ENCODE results near the gene RELN. TPM values are rescaled to one million over a fixed set of nuclear protein-coding genes. Genes with fewer than 3 reads are reported as not detected.
"Not testable (repeated sequence)": the region's sequence is repeated elsewhere in the genome, so short reads cannot be mapped to it uniquely, and the experiment has no call there.

Gene RELN
- polyA plus RNA-seq, 1 donor (not counting 4 experiments of a cell fraction or from before 2014, with no cell fraction given) = not detected

DNA sequence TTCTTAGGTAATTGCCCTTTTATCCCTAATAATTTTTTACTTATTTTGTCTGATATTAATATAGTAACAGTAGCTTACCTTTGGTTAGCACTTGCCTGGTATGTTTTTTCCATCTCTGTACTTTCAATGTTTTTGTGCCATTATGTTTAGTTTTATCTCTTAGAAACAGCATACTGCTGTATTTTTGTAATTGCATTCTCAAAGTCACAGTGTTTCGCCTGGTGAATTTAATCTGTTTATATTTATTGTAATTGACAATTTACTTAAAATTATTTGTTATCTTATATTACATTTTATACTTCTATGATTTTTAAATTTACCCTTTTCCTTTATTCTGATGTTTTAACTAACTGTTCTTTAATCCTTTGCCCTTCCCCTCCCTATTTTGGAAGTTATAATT, 166.4 kb downstream of the RELN start:
- FAIRE-seq = no peak
- Histone ChIP-seq H2AFZ (ENCODE audit: control insufficient read depth, low read length) (no peak overlapping the region), H3K9me1 (ENCODE audit: control insufficient read depth, extremely low read depth, insufficient read depth, low read length) (no peaks in the 10 kb centered on the region), H3K9ac (ENCODE audit: control insufficient read depth, extremely low read depth, insufficient read depth, low read length) (no peak overlapping the region), H3K4me1 (ENCODE audit: control insufficient read depth, extremely low read depth, insufficient read depth, low read length) (no peaks in the 10 kb centered on the region), H3K36me3 (ENCODE audit: control insufficient read depth in 2 of 2, extremely low read depth in 1 of 2, insufficient read depth in 2 of 2, low read length in 2 of 2) (no peaks in the 10 kb centered on the region), H3K4me2 (ENCODE audit: control insufficient read depth, extremely low read depth, insufficient read depth, low read depth, low read length) (no peak overlapping the region), H3K4me3 (ENCODE audit: control insufficient read depth in 2 of 3, extremely low read depth in 1 of 3, insufficient read depth in 2 of 3, low read depth in 1 of 3, low read length in 3 of 3) (no peak overlapping the region), H3K9me3 (ENCODE audit: control insufficient read depth, low read depth, low read length) (no peaks in the 10 kb centered on the region), H3K27ac (ENCODE audit: control insufficient read depth, insufficient read depth, low read length) (no peak overlapping the region), H3K27me3 (ENCODE audit: control insufficient read depth, extremely low read depth, insufficient read depth, low read length) (no peaks in the 10 kb centered on the region), H3K79me2 (ENCODE audit: control insufficient read depth, insufficient read depth, low read length) (no peaks in the 10 kb centered on the region), H4K20me1 (ENCODE audit: control insufficient read depth, extremely low read depth, insufficient read depth, low read length) (no peaks in the 10 kb centered on the region)
- TF ChIP-seq CTCF (optimal IDR thresholded peaks at IDR 0.05 in 1 of 3, IDR thresholded peaks at IDR 0.05 in 1 of 3, conservative IDR thresholded peaks at IDR 0.05 in 1 of 3; ENCODE audit: extremely low read depth in 1 of 3, insufficient read depth in 2 of 3, low read length in 3 of 3) = no peak
- no peak for TF ChIP-seq EZH2 (IDR thresholded peaks at IDR 0.05; ENCODE audit: low read length)
- dilution Hi-C loops (cut with MboI; ENCODE audit: extremely low pct_ligation_motif_present, low sequenced_read_pairs) = no loop called here
- DNase-seq (ENCODE audit: low read depth, low spot score) = no peak

DNA sequence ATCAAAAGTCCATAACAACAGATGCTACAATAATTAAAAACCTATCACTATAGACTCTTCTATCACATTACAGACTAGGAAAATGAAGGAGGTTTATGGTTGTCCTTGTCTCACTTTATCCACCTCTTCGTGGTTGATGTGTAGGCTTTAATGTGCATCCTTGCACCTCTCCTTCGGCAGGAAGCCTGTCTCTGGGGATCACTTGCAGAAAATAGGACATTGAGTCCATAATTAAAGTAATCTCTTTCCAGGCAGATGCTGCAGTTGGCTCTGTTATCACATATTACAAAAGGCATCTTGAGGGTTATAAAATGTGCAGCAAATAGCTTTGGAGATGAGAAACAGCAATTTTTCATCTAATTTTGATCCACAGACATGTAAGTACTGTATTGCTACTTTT, 168.4 kb downstream of the RELN start:
- Histone ChIP-seq H3K9me1 (ENCODE audit: control insufficient read depth, extremely low read depth, insufficient read depth, low read length) (no peaks in the 10 kb centered on the region), H4K20me1 (ENCODE audit: control insufficient read depth, extremely low read depth, insufficient read depth, low read length) (no peaks in the 10 kb centered on the region), H3K79me2 (ENCODE audit: control insufficient read depth, insufficient read depth, low read length) (no peaks in the 10 kb centered on the region), H3K4me1 (ENCODE audit: control insufficient read depth, extremely low read depth, insufficient read depth, low read length) (no peaks in the 10 kb centered on the region), H3K27ac (ENCODE audit: control insufficient read depth, insufficient read depth, low read length) (no peak overlapping the region), H3K36me3 (ENCODE audit: control insufficient read depth in 2 of 2, extremely low read depth in 1 of 2, insufficient read depth in 2 of 2, low read length in 2 of 2) (no peaks in the 10 kb centered on the region), H3K4me3 (ENCODE audit: control insufficient read depth in 2 of 3, extremely low read depth in 1 of 3, insufficient read depth in 2 of 3, low read depth in 1 of 3, low read length in 3 of 3) (no peak overlapping the region), H3K9me3 (ENCODE audit: control insufficient read depth, low read depth, low read length) (no peaks in the 10 kb centered on the region), H3K27me3 (ENCODE audit: control insufficient read depth, extremely low read depth, insufficient read depth, low read length) (no peaks in the 10 kb centered on the region), H2AFZ (ENCODE audit: control insufficient read depth, low read length) (no peak overlapping the region), H3K4me2 (ENCODE audit: control insufficient read depth, extremely low read depth, insufficient read depth, low read depth, low read length) (no peak overlapping the region), H3K9ac (ENCODE audit: control insufficient read depth, extremely low read depth, insufficient read depth, low read length) (no peak overlapping the region)
- dilution Hi-C loops (cut with MboI; ENCODE audit: extremely low pct_ligation_motif_present, low sequenced_read_pairs) = no loop called here
- FAIRE-seq (no peak), DNase-seq (ENCODE audit: low read depth, low spot score) (no peak)
- TF ChIP-seq CTCF (optimal IDR thresholded peaks at IDR 0.05 in 1 of 3, IDR thresholded peaks at IDR 0.05 in 1 of 3, conservative IDR thresholded peaks at IDR 0.05 in 1 of 3; ENCODE audit: extremely low read depth in 1 of 3, insufficient read depth in 2 of 3, low read length in 3 of 3) (no peak), EZH2 (IDR thresholded peaks at IDR 0.05; ENCODE audit: low read length) (no peak)

GRCh38 chr7:103815972-103816371, 173.5 kb downstream of the RELN start:
- not testable (repeated sequence) for FAIRE-seq

More at GRCh38 chr7:103815972-103816371, 173.5 kb downstream of the RELN start:
- H3K27ac ChIP-seq (ENCODE audit: control insufficient read depth, insufficient read depth, low read length); H3K36me3 ChIP-seq (ENCODE audit: control insufficient read depth in 2 of 2, extremely low read depth in 1 of 2, insufficient read depth in 2 of 2, low read length in 2 of 2); H3K9me3 ChIP-seq (ENCODE audit: control insufficient read depth, low read depth, low read length); H3K4me1 ChIP-seq (ENCODE audit: control insufficient read depth, extremely low read depth, insufficient read depth, low read length); H3K79me2 ChIP-seq (ENCODE audit: control insufficient read depth, insufficient read depth, low read length); H3K9ac ChIP-seq (ENCODE audit: control insufficient read depth, extremely low read depth, insufficient read depth, low read length); H3K4me3 ChIP-seq (ENCODE audit: control insufficient read depth in 2 of 3, extremely low read depth in 1 of 3, insufficient read depth in 2 of 3, low read depth in 1 of 3, low read length in 3 of 3); H2AFZ ChIP-seq (ENCODE audit: control insufficient read depth, low read length); dilution Hi-C loops (cut with MboI; ENCODE audit: extremely low pct_ligation_motif_present, low sequenced_read_pairs); H3K27me3 ChIP-seq (ENCODE audit: control insufficient read depth, extremely low read depth, insufficient read depth, low read length); H3K4me2 ChIP-seq (ENCODE audit: control insufficient read depth, extremely low read depth, insufficient read depth, low read depth, low read length); H4K20me1 ChIP-seq (ENCODE audit: control insufficient read depth, extremely low read depth, insufficient read depth, low read length); H3K9me1 ChIP-seq (ENCODE audit: control insufficient read depth, extremely low read depth, insufficient read depth, low read length); DNase-seq (ENCODE audit: low read depth, low spot score): not testable (repeated sequence)

Data from keratinocyte (primary cell).